Measurements from ENCODE around the gene PLAU. TPM values are rescaled to one million over a fixed set of nuclear protein-coding genes. Genes with fewer than 3 reads are reported as not detected.
"Not testable (repeated sequence)": the region's sequence is repeated elsewhere in the genome, so short reads cannot be mapped to it uniquely, and the experiment has no call there.

PLAU gene
- total RNA-seq, 2 donors from 2014 or later: 0.42 TPM; not detected in 1

- peaks cover 2% of the 10 kb centered on the region for H3K36me3 Mint-ChIP-seq (ENCODE audit: low read depth)
- peaks cover 23% of the 10 kb centered on the region for H3K4me1 Mint-ChIP-seq
- DNase-seq: no peak
- H3K4me3 Mint-ChIP-seq: peak overlapping the region; percentile 87
- peaks cover 23% of the 10 kb centered on the region for H3K27me3 Mint-ChIP-seq
- no peaks in the 10 kb centered on the region for H3K9me3 ChIP-seq (ENCODE audit: control insufficient read depth, low read length, poor library complexity, severe bottlenecking)
- peak; percentile 23 for ATAC-seq
- H3K27ac Mint-ChIP-seq: no peak overlapping the region
These were observed 550 bp upstream of the PLAU start for GRCh38 chr10:73910401-73910763.

DNA sequence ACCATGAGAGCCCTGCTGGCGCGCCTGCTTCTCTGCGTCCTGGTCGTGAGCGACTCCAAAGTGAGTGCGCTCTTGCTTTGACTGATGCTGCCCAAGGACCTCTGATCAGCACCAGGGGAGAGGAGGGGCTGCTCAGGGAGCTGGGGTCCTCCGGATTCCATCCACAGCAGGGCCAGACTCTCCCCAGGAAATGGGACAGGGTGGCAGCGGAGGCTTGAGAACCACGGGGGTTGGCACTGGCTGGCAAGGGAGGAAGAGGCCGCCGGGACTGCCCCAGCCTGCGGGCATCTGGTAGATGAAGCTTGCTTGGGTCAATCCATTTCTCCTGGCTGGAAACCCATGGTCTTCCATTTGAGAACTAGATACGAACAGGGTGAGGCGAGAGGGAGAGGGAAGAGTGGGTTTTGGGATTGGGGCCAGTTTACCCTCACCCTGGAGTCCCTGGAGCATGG is 647 bp downstream of the PLAU start:
- peak overlapping the region; percentile 94 for H3K4me3 Mint-ChIP-seq
- peaks cover 26% of the 10 kb centered on the region for H3K4me1 Mint-ChIP-seq
- ATAC-seq (no peak), DNase-seq (no peak)
- peak overlapping the region; percentile 51 for H3K27ac Mint-ChIP-seq
- H3K36me3 Mint-ChIP-seq (ENCODE audit: low read depth): peaks cover 2% of the 10 kb centered on the region
- H3K9me3 ChIP-seq (ENCODE audit: control insufficient read depth, low read length, poor library complexity, severe bottlenecking): no peaks in the 10 kb centered on the region
- H3K27me3 Mint-ChIP-seq: peaks cover 24% of the 10 kb centered on the region

- H3K9me3 ChIP-seq (ENCODE audit: control insufficient read depth, low read length, poor library complexity, severe bottlenecking): no peaks in the 10 kb centered on the region
- peaks cover 27% of the 10 kb centered on the region for H3K4me1 Mint-ChIP-seq
- peak overlapping the region; percentile 12 for H3K4me3 Mint-ChIP-seq
- H3K27ac Mint-ChIP-seq: no peak overlapping the region
- ATAC-seq: no peak
- DNase-seq: no peak
- H3K27me3 Mint-ChIP-seq: peaks cover 20% of the 10 kb centered on the region
- H3K36me3 Mint-ChIP-seq (ENCODE audit: low read depth): peaks cover 4% of the 10 kb centered on the region
These were observed 3.1 kb downstream of the PLAU start for GRCh38 chr10:73914036-73914435.

GRCh38 chr10:73915206-73915851 is 4.4 kb downstream of the PLAU start:
- peaks cover 15% of the 10 kb centered on the region for H3K27me3 Mint-ChIP-seq
- peak overlapping the region; percentile 43 for H3K27ac Mint-ChIP-seq

DNA sequence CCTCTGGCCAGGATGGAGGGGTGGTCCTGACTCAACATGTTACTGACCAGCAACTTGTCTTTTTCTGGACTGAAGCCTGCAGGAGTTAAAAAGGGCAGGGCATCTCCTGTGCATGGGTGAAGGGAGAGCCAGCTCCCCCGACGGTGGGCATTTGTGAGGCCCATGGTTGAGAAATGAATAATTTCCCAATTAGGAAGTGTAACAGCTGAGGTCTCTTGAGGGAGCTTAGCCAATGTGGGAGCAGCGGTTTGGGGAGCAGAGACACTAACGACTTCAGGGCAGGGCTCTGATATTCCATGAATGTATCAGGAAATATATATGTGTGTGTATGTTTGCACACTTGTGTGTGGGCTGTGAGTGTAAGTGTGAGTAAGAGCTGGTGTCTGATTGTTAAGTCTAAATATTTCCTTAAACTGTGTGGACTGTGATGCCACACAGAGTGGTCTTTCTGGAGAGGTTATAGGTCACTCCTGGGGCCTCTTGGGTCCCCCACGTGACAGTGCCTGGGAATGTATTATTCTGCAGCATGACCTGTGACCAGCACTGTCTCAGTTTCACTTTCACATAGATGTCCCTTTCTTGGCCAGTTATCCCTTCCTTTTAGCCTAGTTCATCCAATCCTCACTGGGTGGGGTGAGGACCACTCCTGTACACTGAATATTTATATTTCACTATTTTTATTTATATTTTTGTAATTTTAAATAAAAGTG is 6.0 kb downstream of the PLAU start:
- Mint-ChIP-seq H3K36me3 (ENCODE audit: low read depth) (peaks cover 2% of the 10 kb centered on the region), H3K27me3 (peaks cover 6% of the 10 kb centered on the region), H3K4me1 (peaks cover 26% of the 10 kb centered on the region), H3K4me3 (no peak overlapping the region), H3K27ac (no peak overlapping the region)
- ATAC-seq (no peak), DNase-seq (no peak)
- no peaks in the 10 kb centered on the region for H3K9me3 ChIP-seq (ENCODE audit: control insufficient read depth, low read length, poor library complexity, severe bottlenecking)

More at GRCh38 chr10:73915206-73915851, 4.4 kb downstream of the PLAU start:
- ATAC-seq: no peak
- DNase-seq: no peak
- H3K9me3 ChIP-seq (ENCODE audit: control insufficient read depth, low read length, poor library complexity, severe bottlenecking): no peaks in the 10 kb centered on the region
- Mint-ChIP-seq H3K4me1 (peaks cover 29% of the 10 kb centered on the region), H3K4me3 (no peak overlapping the region), H3K36me3 (ENCODE audit: low read depth) (peaks cover 4% of the 10 kb centered on the region)

- peaks cover 2% of the 10 kb centered on the region for H3K36me3 Mint-ChIP-seq (ENCODE audit: low read depth)
- ATAC-seq (no peak), DNase-seq (no peak)
- no peak overlapping the region for H3K4me3 Mint-ChIP-seq
- H3K4me1 Mint-ChIP-seq: peaks cover 33% of the 10 kb centered on the region
- peaks cover 6% of the 10 kb centered on the region for H3K27me3 Mint-ChIP-seq
- H3K9me3 ChIP-seq (ENCODE audit: control insufficient read depth, low read length, poor library complexity, severe bottlenecking): no peaks in the 10 kb centered on the region
- no peak overlapping the region for H3K27ac Mint-ChIP-seq
These were observed 6.8 kb downstream of the PLAU start for GRCh38 chr10:73917566-73918305.

GRCh38 chr10:73919481-73919880 is 8.5 kb downstream of the PLAU start:
- H3K27ac Mint-ChIP-seq; H3K36me3 Mint-ChIP-seq (ENCODE audit: low read depth); H3K9me3 ChIP-seq (ENCODE audit: control insufficient read depth, low read length, poor library complexity, severe bottlenecking); ATAC-seq; H3K4me3 Mint-ChIP-seq; DNase-seq: not testable (repeated sequence)
- Mint-ChIP-seq H3K4me1 (peaks cover 39% of the 10 kb centered on the region), H3K27me3 (peaks cover 18% of the 10 kb centered on the region)

- DNase-seq: no peak
- no peaks in the 10 kb centered on the region for H3K9me3 ChIP-seq (ENCODE audit: control insufficient read depth, low read length, poor library complexity, severe bottlenecking)
- H3K36me3 Mint-ChIP-seq (ENCODE audit: low read depth): peaks cover 2% of the 10 kb centered on the region
- H3K27me3 Mint-ChIP-seq: peaks cover 24% of the 10 kb centered on the region
- no peak for ATAC-seq
- no peak overlapping the region for H3K4me3 Mint-ChIP-seq
- H3K27ac Mint-ChIP-seq: no peak overlapping the region
- peaks cover 37% of the 10 kb centered on the region for H3K4me1 Mint-ChIP-seq
These were observed 9.2 kb downstream of the PLAU start for GRCh38 chr10:73920089-73920488.

DNA sequence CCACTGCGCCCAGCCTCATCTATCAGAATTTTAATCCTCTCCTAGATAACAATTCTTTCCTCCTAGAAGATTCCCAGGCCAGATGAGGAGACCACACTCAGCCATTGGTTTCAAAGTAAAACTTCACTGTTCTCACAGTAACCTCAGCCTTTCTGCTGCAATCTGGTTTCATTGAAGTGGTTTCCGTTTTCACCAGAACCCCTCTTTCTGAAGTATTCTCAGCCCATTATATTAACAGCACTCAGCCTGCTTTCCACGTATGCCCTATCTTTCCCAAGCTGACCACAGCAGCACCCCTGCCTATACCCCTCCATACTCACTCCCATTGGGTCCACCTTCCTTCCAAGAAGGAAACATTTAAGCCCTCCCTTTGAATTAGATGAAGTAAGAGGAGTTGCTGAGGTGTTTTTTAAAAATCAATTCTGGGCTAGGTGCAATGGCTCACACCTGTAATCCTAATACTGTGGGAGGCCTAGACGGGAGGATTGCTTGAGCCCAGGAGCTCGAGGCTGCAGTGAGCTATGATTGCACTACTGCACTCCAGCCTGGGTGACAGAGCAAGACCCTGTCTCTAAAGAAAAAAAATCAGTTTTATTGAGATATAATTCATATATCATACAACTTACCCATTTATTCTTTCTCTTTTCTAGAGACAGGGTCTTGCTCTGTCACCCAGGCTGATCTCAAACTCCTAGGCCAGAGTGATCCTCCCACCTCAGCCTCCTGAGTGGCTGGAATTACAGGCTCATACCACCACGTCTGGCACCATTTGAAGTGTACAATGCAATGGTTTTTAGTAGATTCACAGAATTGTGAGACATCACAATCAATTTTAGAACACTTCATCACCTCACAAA is 11.3 kb downstream of the PLAU start:
- Mint-ChIP-seq H3K4me3 (peak overlapping the region; percentile 76), H3K27ac (peak overlapping the region; percentile 65), H3K27me3 (peaks cover 26% of the 10 kb centered on the region), H3K4me1 (peaks cover 28% of the 10 kb centered on the region), H3K36me3 (ENCODE audit: low read depth) (peaks cover 2% of the 10 kb centered on the region)
- no peaks in the 10 kb centered on the region for H3K9me3 ChIP-seq (ENCODE audit: control insufficient read depth, low read length, poor library complexity, severe bottlenecking)
- DNase-seq: no peak
- peak; percentile 97 for ATAC-seq

GRCh38 chr10:73922864-73923133 is 11.9 kb downstream of the PLAU start:
- Mint-ChIP-seq H3K4me1 (peaks cover 28% of the 10 kb centered on the region), H3K36me3 (ENCODE audit: low read depth) (peaks cover 2% of the 10 kb centered on the region), H3K27ac (no peak overlapping the region), H3K27me3 (peaks cover 27% of the 10 kb centered on the region), H3K4me3 (no peak overlapping the region)
- no peaks in the 10 kb centered on the region for H3K9me3 ChIP-seq (ENCODE audit: control insufficient read depth, low read length, poor library complexity, severe bottlenecking)
- DNase-seq: no peak
- no peak for ATAC-seq

GRCh38 chr10:73923935-73924598 is 13.1 kb downstream of the PLAU start:
- no peaks in the 10 kb centered on the region for H3K36me3 Mint-ChIP-seq (ENCODE audit: low read depth)
- DNase-seq (no peak), ATAC-seq (no peak)
- no peaks in the 10 kb centered on the region for H3K9me3 ChIP-seq (ENCODE audit: control insufficient read depth, low read length, poor library complexity, severe bottlenecking)
- no peak overlapping the region for H3K27ac Mint-ChIP-seq
- peaks cover 30% of the 10 kb centered on the region for H3K4me1 Mint-ChIP-seq
- no peak overlapping the region for H3K4me3 Mint-ChIP-seq
- peaks cover 27% of the 10 kb centered on the region for H3K27me3 Mint-ChIP-seq

- no peak overlapping the region for H3K4me3 Mint-ChIP-seq
- H3K9me3 ChIP-seq (ENCODE audit: control insufficient read depth, low read length, poor library complexity, severe bottlenecking): no peaks in the 10 kb centered on the region
- no peak for DNase-seq
- ATAC-seq: no peak
- peaks cover 2% of the 10 kb centered on the region for H3K36me3 Mint-ChIP-seq (ENCODE audit: low read depth)
- no peak overlapping the region for H3K27ac Mint-ChIP-seq
- peaks cover 29% of the 10 kb centered on the region for H3K4me1 Mint-ChIP-seq
- H3K27me3 Mint-ChIP-seq: peaks cover 27% of the 10 kb centered on the region
These were observed 14.0 kb downstream of the PLAU start for GRCh38 chr10:73924935-73925334.
